HepG2 (cell line): ENCODE data around the gene TSEN54. TPM values are rescaled to one million over a fixed set of nuclear protein-coding genes. Genes with fewer than 3 reads are reported as not detected.

Source experiments
- CHD2 ChIP-seq: IDR thresholded peaks from 2 replicates; pipeline ENCODE4 v1.6.1; 2011; ENCODE audit warnings: low read depth, low read length, improper control_type of control experiment
- GABPA ChIP-seq, 2 experiments: IDR thresholded peaks; 2 replicates each; pipeline ENCODE4 v1.6.1; 2011 to 2016; ENCODE audit warnings: low read depth in 2 of 2, low read length in 1 of 2, missing biosample characterization in 1 of 2, missing genetic modification characterization in 1 of 2
- MEIS1 ChIP-seq: sonication (generic); formaldehyde crosslinking; IDR thresholded peaks from 2 replicates; pipeline ENCODE4 v1.9.0; 2021; ENCODE audit warnings: mild to moderate bottlenecking, missing genetic modification reagents, moderate library complexity, borderline replicate concordance
- PHF21A ChIP-seq: sonication (generic); formaldehyde crosslinking; IDR thresholded peaks from 2 replicates; pipeline ENCODE4 v1.5.0; 2020; ENCODE audit warnings: mild to moderate bottlenecking, missing genetic modification reagents
- PRDM15 ChIP-seq: sonication (generic); formaldehyde crosslinking; IDR thresholded peaks from 2 replicates; pipeline ENCODE4 v1.4.0; 2020; ENCODE audit warnings: missing genetic modification reagents
- PRDM4 ChIP-seq: sonication (generic); formaldehyde crosslinking; IDR thresholded peaks from 2 replicates; pipeline ENCODE4 v1.9.0; 2021; ENCODE audit warnings: missing genetic modification reagents, borderline replicate concordance
- ZNF160 ChIP-seq: sonication (generic); formaldehyde crosslinking; IDR thresholded peaks from 2 replicates; pipeline ENCODE4 v1.8.0; 2022; ENCODE audit warnings: mild to moderate bottlenecking, inconsistent platforms, missing genetic modification reagents
- ZNF33A ChIP-seq: sonication (generic); formaldehyde crosslinking; IDR thresholded peaks from 2 replicates; pipeline ENCODE4 v1.5.1; 2020; ENCODE audit warnings: missing genetic modification reagents, mild to moderate bottlenecking, moderate library complexity, borderline replicate concordance
- ZNF343 ChIP-seq: sonication (generic); formaldehyde crosslinking; IDR thresholded peaks from 2 replicates; pipeline ENCODE4 v1.4.0; 2020; ENCODE audit warnings: mild to moderate bottlenecking, missing genetic modification reagents
- ZNF839 ChIP-seq: sonication (generic); formaldehyde crosslinking; IDR thresholded peaks from 2 replicates; pipeline ENCODE4 v1.4.0; 2020; ENCODE audit warnings: missing genetic modification reagents, mild to moderate bottlenecking, borderline replicate concordance
- polyA plus RNA-seq, 8 experiments: library from polyadenylated mRNA; depleted of rRNA in 3 of 8; stranded (reverse) in 7 of 8; unstranded in 1 of 8; fragments of >200 nt; fragmentation: Illumina TruSeq in 4 of 8; extraction: Trizol in 4 of 8; gene quantifications; 2 replicates each; pipeline versions ENCODE4 v1.2.1 to v1.2.3, GENCODE V29; 2011 to 2016; ENCODE audit warnings: low read depth in 4 of 8, missing spikeins in 1 of 8, mixed read lengths in 1 of 8; ENCODE audit not compliant: insufficient read depth in 1 of 8
- total RNA-seq, 5 experiments: library from RNA; depleted of rRNA; stranded (reverse); fragments of >200 nt; fragmentation: Illumina TruSeq; extraction: Trizol; gene quantifications; 2 replicates each; pipeline ENCODE4 v1.2.3, GENCODE V29; 2016; ENCODE audit warnings: low read depth in 1 of 5

Gene TSEN54
- total and polyA plus RNA-seq, 2 of the 13 experiments (the other 11 are each of a cell fraction or from before 2014, with no cell fraction given) = 62.9 to 63.3 TPM

GRCh38 chr17:75514299-75514918 lies 1.9 kb upstream of the TSEN54 start (continued):
- TF ChIP-seq PRDM15 (CRISPR knock-in tag) (no peak), MEIS1 (CRISPR knock-in tag) (no peak; the same call in 1 of the 2 replicates), CHD2 (no peak), PHF21A (CRISPR knock-in tag) (no peak), GABPA (IDR thresholded peaks at IDR 0.05; ENCODE audit: low read depth, low read length) (no peak), GABPA (CRISPR knock-in tag; IDR thresholded peaks at IDR 0.05; ENCODE audit: low read depth) (no peak), PRDM4 (CRISPR knock-in tag) (no peak), ZNF343 (CRISPR knock-in tag) (no peak), ZNF160 (no peak), ZNF33A (CRISPR knock-in tag) (no peak), ZNF839 (CRISPR knock-in tag) (no peak)
